Mucosa of rectum (tissue), 2 donors: ENCODE data around the gene ATP2B2.

Experiments
- H3K27ac ChIP-seq, 2 donors: one replicate each; pipeline ENCODE4 v1.7.0; 2013; ENCODE audit warnings: inconsistent platforms in 2 of 2, low read depth in 2 of 2, low read length in 2 of 2
- H3K27me3 ChIP-seq, 2 donors: one replicate each; pipeline ENCODE4 v1.7.0; 2013; ENCODE audit warnings: low read length in 2 of 2; ENCODE audit not compliant: control insufficient read depth in 2 of 2, insufficient read depth in 2 of 2
- H3K36me3 ChIP-seq, 2 donors: one replicate each; pipeline ENCODE4 v1.7.0; 2013; ENCODE audit warnings: low read length in 2 of 2; ENCODE audit not compliant: control insufficient read depth in 2 of 2, insufficient read depth in 2 of 2
- H3K4me1 ChIP-seq, 2 donors: one replicate each; pipeline ENCODE4 v1.7.0; 2013; ENCODE audit warnings: low read length in 2 of 2, mild to moderate bottlenecking in 1 of 2; ENCODE audit not compliant: control insufficient read depth in 2 of 2, insufficient read depth in 2 of 2
- H3K4me3 ChIP-seq, 2 donors: one replicate each; pipeline ENCODE4 v1.7.0; 2013; ENCODE audit warnings: low read length in 2 of 2
- H3K9ac ChIP-seq, 2 donors: one replicate each; pipeline ENCODE4 v1.7.0; 2013; ENCODE audit warnings: low read length in 2 of 2, low read depth in 1 of 2, mild to moderate bottlenecking in 1 of 2
- H3K9me3 ChIP-seq, 2 donors: one replicate each; pipeline ENCODE4 v1.7.0; 2013; ENCODE audit warnings: low read length in 2 of 2; ENCODE audit not compliant: control insufficient read depth in 2 of 2
- donor health status: healthy.
- donor health status: Normal muscosa, but diverticular disease.

ATP2B2 gene

GRCh38 chr3:10366651-10367101 lies 138.7 kb downstream of the ATP2B2 start:
- no peaks in the 10 kb centered on the region for H3K36me3 ChIP-seq
- peak overlapping the region in 1 of 2 donors; percentile 4 for H3K27ac ChIP-seq
- H3K4me1 ChIP-seq, result no peaks in the 10 kb centered on the region
- no peak overlapping the region for H3K4me3 ChIP-seq
- H3K27me3 ChIP-seq, result no peaks in the 10 kb centered on the region
- no peak overlapping the region for H3K9ac ChIP-seq
- H3K9me3 ChIP-seq, result no peaks in the 10 kb centered on the region

- Histone ChIP-seq H3K9ac (no peak overlapping the region), H3K27me3 (no peaks in the 10 kb centered on the region), H3K9me3 (no peaks in the 10 kb centered on the region), H3K36me3 (no peaks in the 10 kb centered on the region), H3K27ac (no peak overlapping the region), H3K4me3 (no peak overlapping the region), H3K4me1 (no peaks in the 10 kb centered on the region)
Observed at GRCh38 chr3:10365791-10366190, 139.6 kb downstream of the ATP2B2 start.

GRCh38 chr3:10365316-10365715 lies 140.1 kb downstream of the ATP2B2 start:
- H3K4me3 ChIP-seq, result no peak overlapping the region
- H3K27me3 ChIP-seq, result no peaks in the 10 kb centered on the region
- no peaks in the 10 kb centered on the region for H3K9me3 ChIP-seq
- no peak overlapping the region for H3K27ac ChIP-seq
- H3K4me1 ChIP-seq, result no peaks in the 10 kb centered on the region
- H3K36me3 ChIP-seq, result no peaks in the 10 kb centered on the region
- no peak overlapping the region for H3K9ac ChIP-seq

- Histone ChIP-seq H3K4me1 (no peaks in the 10 kb centered on the region), H3K36me3 (no peaks in the 10 kb centered on the region), H3K27ac (no peak overlapping the region), H3K4me3 (no peak overlapping the region), H3K27me3 (no peaks in the 10 kb centered on the region), H3K9me3 (no peaks in the 10 kb centered on the region), H3K9ac (no peak overlapping the region)
Observed at GRCh38 chr3:10364806-10365205, 140.6 kb downstream of the ATP2B2 start.

GRCh38 chr3:10363935-10364334 lies 141.5 kb downstream of the ATP2B2 start:
- Histone ChIP-seq H3K4me1 (no peaks in the 10 kb centered on the region), H3K9me3 (no peaks in the 10 kb centered on the region), H3K36me3 (no peaks in the 10 kb centered on the region), H3K27ac (no peak overlapping the region), H3K9ac (no peak overlapping the region), H3K27me3 (no peaks in the 10 kb centered on the region), H3K4me3 (no peak overlapping the region)

- H3K9ac ChIP-seq, result no peak overlapping the region
- no peak overlapping the region for H3K4me3 ChIP-seq
- no peaks in the 10 kb centered on the region for H3K27me3 ChIP-seq
- no peaks in the 10 kb centered on the region for H3K4me1 ChIP-seq
- H3K36me3 ChIP-seq, result no peaks in the 10 kb centered on the region
- no peaks in the 10 kb centered on the region for H3K9me3 ChIP-seq
- no peak overlapping the region for H3K27ac ChIP-seq
Observed at GRCh38 chr3:10361375-10361774, 144.0 kb downstream of the ATP2B2 start.

- no peak overlapping the region for H3K9ac ChIP-seq
- H3K9me3 ChIP-seq, result no peaks in the 10 kb centered on the region
- no peaks in the 10 kb centered on the region for H3K27me3 ChIP-seq
- no peak overlapping the region for H3K4me3 ChIP-seq
- no peak overlapping the region for H3K27ac ChIP-seq
- no peaks in the 10 kb centered on the region for H3K4me1 ChIP-seq
- no peaks in the 10 kb centered on the region for H3K36me3 ChIP-seq
Observed at GRCh38 chr3:10360478-10360877, 144.9 kb downstream of the ATP2B2 start.

- H3K36me3 ChIP-seq, result no peaks in the 10 kb centered on the region
Observed at GRCh38 chr3:10359761-10360161, 145.6 kb downstream of the ATP2B2 start.

GRCh38 chr3:10358309-10358980 lies 146.9 kb downstream of the ATP2B2 start:
- Histone ChIP-seq H3K36me3 (no peaks in the 10 kb centered on the region), H3K27me3 (no peaks in the 10 kb centered on the region), H3K9ac (no peak overlapping the region), H3K27ac (no peak overlapping the region), H3K9me3 (no peaks in the 10 kb centered on the region), H3K4me3 (no peak overlapping the region), H3K4me1 (no peaks in the 10 kb centered on the region)

More at GRCh38 chr3:10359761-10360161, 145.6 kb downstream of the ATP2B2 start:
- Histone ChIP-seq H3K27ac (no peak overlapping the region), H3K9me3 (no peaks in the 10 kb centered on the region), H3K27me3 (no peaks in the 10 kb centered on the region), H3K4me3 (no peak overlapping the region), H3K9ac (no peak overlapping the region), H3K4me1 (no peaks in the 10 kb centered on the region)

- Histone ChIP-seq H3K9me3 (no peaks in the 10 kb centered on the region), H3K27me3 (no peaks in the 10 kb centered on the region), H3K4me3 (no peak overlapping the region), H3K9ac (no peak overlapping the region), H3K4me1 (peaks cover 0 to 2% of the 10 kb centered on the region in 2 donors), H3K36me3 (no peaks in the 10 kb centered on the region), H3K27ac (no peak overlapping the region)
Observed at GRCh38 chr3:10357592-10358308, 147.6 kb downstream of the ATP2B2 start.
